Measurements from ENCODE around the gene AGBL5. TPM values are rescaled to one million over a fixed set of nuclear protein-coding genes. Genes with fewer than 3 reads are reported as not detected.
A peak's percentile ranks its signal among the peaks of the same experiment; 100 is the strongest.

The AGBL5 gene
- total and polyA plus RNA-seq, 2 of the 13 experiments (the other 11 are each of a cell fraction or from before 2014, with no cell fraction given), result 55.9 to 73.3 TPM

DNA sequence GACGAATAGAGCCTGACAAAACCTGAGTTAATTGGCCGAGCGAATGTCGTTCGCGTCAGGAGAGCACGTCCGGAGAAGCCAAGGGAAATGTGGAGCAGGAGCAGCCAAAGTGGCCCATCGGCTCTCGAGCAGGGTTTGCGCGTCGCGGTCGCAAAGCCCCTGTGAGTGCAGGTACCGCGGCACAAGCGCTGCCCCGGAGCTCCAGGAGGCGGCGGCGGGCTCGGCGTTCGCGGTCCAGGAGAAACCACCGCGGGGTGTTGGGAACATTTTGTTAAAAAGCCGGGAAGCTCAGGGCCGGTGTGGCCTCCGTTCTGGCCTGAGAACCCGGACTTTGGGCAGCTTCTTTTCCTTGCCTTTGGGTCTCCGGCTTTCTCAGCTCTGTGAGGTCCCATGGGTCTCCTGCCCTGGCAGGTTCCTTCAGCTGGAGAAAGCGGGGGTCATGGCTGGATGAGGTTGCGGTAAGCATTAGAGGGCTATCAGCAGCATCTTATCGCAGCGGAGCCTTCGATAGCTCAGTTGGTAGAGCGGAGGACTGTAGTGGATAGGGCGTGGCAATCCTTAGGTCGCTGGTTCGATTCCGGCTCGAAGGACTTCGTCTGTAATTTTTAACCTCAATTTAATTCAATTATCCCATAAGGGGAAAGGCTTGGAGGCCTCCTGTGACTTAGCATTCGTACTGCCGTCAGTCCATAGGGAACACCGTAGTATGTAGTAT is 1.0 kb upstream of the AGBL5 start (continued):
- TF ChIP-seq ZNF777 (CRISPR knock-in tag; IDR thresholded peaks at IDR 0.05), result peak; percentile 87
- TF ChIP-seq, protein P1, sequence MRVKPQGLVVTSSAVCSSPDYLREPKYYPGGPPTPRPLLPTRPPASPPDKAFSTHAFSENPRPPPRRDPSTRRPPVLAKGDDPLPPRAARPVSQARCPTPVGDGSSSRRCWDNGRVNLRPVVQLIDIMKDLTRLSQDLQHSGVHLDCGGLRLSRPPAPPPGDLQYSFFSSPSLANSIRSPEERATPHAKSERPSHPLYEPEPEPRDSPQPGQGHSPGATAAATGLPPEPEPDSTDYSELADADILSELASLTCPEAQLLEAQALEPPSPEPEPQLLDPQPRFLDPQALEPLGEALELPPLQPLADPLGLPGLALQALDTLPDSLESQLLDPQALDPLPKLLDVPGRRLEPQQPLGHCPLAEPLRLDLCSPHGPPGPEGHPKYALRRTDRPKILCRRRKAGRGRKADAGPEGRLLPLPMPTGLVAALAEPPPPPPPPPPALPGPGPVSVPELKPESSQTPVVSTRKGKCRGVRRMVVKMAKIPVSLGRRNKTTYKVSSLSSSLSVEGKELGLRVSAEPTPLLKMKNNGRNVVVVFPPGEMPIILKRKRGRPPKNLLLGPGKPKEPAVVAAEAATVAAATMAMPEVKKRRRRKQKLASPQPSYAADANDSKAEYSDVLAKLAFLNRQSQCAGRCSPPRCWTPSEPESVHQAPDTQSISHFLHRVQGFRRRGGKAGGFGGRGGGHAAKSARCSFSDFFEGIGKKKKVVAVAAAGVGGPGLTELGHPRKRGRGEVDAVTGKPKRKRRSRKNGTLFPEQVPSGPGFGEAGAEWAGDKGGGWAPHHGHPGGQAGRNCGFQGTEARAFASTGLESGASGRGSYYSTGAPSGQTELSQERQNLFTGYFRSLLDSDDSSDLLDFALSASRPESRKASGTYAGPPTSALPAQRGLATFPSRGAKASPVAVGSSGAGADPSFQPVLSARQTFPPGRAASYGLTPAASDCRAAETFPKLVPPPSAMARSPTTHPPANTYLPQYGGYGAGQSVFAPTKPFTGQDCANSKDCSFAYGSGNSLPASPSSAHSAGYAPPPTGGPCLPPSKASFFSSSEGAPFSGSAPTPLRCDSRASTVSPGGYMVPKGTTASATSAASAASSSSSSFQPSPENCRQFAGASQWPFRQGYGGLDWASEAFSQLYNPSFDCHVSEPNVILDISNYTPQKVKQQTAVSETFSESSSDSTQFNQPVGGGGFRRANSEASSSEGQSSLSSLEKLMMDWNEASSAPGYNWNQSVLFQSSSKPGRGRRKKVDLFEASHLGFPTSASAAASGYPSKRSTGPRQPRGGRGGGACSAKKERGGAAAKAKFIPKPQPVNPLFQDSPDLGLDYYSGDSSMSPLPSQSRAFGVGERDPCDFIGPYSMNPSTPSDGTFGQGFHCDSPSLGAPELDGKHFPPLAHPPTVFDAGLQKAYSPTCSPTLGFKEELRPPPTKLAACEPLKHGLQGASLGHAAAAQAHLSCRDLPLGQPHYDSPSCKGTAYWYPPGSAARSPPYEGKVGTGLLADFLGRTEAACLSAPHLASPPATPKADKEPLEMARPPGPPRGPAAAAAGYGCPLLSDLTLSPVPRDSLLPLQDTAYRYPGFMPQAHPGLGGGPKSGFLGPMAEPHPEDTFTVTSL (CRISPR knock-in tag; IDR thresholded peaks at IDR 0.05; ENCODE audit: borderline replicate concordance), result no peak; the same call in 1 of the 2 replicates
- peak; percentile 77 for TF ChIP-seq RBM39 (IDR thresholded peaks at IDR 0.05; ENCODE audit: low read depth, low read length, poor library complexity, severe bottlenecking)
- peak; percentile 67; the same call in 1 of the 2 replicates for TF ChIP-seq MTA1 (CRISPR knock-in tag; IDR thresholded peaks at IDR 0.05; ENCODE audit: borderline replicate concordance)
- TF ChIP-seq, protein P2, sequence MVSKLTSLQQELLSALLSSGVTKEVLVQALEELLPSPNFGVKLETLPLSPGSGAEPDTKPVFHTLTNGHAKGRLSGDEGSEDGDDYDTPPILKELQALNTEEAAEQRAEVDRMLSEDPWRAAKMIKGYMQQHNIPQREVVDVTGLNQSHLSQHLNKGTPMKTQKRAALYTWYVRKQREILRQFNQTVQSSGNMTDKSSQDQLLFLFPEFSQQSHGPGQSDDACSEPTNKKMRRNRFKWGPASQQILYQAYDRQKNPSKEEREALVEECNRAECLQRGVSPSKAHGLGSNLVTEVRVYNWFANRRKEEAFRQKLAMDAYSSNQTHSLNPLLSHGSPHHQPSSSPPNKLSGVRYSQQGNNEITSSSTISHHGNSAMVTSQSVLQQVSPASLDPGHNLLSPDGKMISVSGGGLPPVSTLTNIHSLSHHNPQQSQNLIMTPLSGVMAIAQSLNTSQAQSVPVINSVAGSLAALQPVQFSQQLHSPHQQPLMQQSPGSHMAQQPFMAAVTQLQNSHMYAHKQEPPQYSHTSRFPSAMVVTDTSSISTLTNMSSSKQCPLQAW (CRISPR knock-in tag; IDR thresholded peaks at IDR 0.05), result peak; percentile 27; the same call in 1 of the 2 replicates
- TF ChIP-seq ZNF891 (CRISPR knock-in tag; IDR thresholded peaks at IDR 0.05), result peak; percentile 66; the same call in 1 of the 2 replicates
- TF ChIP-seq, protein P3, sequence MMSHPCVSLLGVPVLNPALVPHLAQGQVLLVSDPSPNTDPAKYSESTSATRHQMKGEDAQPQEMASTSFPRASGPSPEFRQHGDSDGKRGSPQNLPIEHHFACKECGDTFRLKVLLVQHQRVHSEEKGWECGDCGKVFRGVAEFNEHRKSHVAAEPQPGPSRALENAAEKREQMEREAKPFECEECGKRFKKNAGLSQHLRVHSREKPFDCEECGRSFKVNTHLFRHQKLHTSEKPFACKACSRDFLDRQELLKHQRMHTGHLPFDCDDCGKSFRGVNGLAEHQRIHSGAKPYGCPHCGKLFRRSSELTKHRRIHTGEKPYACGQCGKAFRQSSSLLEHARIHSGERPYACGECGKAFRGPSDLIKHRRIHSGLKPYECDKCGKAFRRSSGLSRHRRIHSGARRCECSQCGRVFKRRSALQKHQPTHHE (CRISPR knock-in tag; IDR thresholded peaks at IDR 0.05; ENCODE audit: borderline replicate concordance), result peak; percentile 20; the same call in 1 of the 2 replicates
- peak; percentile 11; the same call in 1 of the 2 replicates for TF ChIP-seq ZFP37 (CRISPR knock-in tag; IDR thresholded peaks at IDR 0.05; ENCODE audit: borderline replicate concordance)
- peak; percentile 71 for TF ChIP-seq ZMYM4 (CRISPR knock-in tag; IDR thresholded peaks at IDR 0.05)
- TF ChIP-seq ZNF547 (CRISPR knock-in tag; IDR thresholded peaks at IDR 0.05), result peak; percentile 87
- no peak for TF ChIP-seq TCF12 (IDR thresholded peaks at IDR 0.05)
- TF ChIP-seq TCF12 (CRISPR knock-in tag; IDR thresholded peaks at IDR 0.05), result no peak
- TF ChIP-seq, protein P4, sequence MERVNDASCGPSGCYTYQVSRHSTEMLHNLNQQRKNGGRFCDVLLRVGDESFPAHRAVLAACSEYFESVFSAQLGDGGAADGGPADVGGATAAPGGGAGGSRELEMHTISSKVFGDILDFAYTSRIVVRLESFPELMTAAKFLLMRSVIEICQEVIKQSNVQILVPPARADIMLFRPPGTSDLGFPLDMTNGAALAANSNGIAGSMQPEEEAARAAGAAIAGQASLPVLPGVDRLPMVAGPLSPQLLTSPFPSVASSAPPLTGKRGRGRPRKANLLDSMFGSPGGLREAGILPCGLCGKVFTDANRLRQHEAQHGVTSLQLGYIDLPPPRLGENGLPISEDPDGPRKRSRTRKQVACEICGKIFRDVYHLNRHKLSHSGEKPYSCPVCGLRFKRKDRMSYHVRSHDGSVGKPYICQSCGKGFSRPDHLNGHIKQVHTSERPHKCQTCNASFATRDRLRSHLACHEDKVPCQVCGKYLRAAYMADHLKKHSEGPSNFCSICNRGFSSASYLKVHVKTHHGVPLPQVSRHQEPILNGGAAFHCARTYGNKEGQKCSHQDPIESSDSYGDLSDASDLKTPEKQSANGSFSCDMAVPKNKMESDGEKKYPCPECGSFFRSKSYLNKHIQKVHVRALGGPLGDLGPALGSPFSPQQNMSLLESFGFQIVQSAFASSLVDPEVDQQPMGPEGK (CRISPR knock-in tag; IDR thresholded peaks at IDR 0.05), result peak; percentile 65
- peak; percentile 96; the same call in 1 of the 2 replicates for TF ChIP-seq ZBTB7A (CRISPR knock-in tag; IDR thresholded peaks at IDR 0.05)
- peak; percentile 90 for TF ChIP-seq ZNF883 (CRISPR knock-in tag; IDR thresholded peaks at IDR 0.05; ENCODE audit: not compliant biosample characterization)
- TF ChIP-seq SKI (IDR thresholded peaks at IDR 0.05; ENCODE audit: partially characterized antibody), result peak; percentile 35
- peak; percentile 32 for TF ChIP-seq DR1 (CRISPR knock-in tag; IDR thresholded peaks at IDR 0.05)
- TF ChIP-seq ZNF430 (CRISPR knock-in tag; IDR thresholded peaks at IDR 0.05), result peak; percentile 71; the same call in 1 of the 2 replicates

Data from HepG2 (cell line).